Astrocyte of the spinal cord (primary cell): ENCODE measurements around the gene MXD4.

Experiments
- DNase-seq: peaks from one replicate; pipeline ENCODE4 v3.0.0; 2011; ENCODE audit warnings: low read depth, low spot score
- H3K4me3 ChIP-seq: 2 replicates; pipeline ENCODE4 v1.5.1; 2011; ENCODE audit warnings: low read depth, mild to moderate bottlenecking, low read length, moderate library complexity
- in situ Hi-C: cut with HindIII; loops from 2 replicates; pipeline ENCODE4 v1.10.0; 2017; ENCODE audit warnings: low sequenced_read_pairs
- TF ChIP-seq, protein P1 (sequence below): IDR thresholded peaks from 2 replicates; pipeline ENCODE4 v1.5.1; 2012; ENCODE audit warnings: low read depth, mild to moderate bottlenecking, low read length, inconsistent platforms

Gene MXD4

DNA sequence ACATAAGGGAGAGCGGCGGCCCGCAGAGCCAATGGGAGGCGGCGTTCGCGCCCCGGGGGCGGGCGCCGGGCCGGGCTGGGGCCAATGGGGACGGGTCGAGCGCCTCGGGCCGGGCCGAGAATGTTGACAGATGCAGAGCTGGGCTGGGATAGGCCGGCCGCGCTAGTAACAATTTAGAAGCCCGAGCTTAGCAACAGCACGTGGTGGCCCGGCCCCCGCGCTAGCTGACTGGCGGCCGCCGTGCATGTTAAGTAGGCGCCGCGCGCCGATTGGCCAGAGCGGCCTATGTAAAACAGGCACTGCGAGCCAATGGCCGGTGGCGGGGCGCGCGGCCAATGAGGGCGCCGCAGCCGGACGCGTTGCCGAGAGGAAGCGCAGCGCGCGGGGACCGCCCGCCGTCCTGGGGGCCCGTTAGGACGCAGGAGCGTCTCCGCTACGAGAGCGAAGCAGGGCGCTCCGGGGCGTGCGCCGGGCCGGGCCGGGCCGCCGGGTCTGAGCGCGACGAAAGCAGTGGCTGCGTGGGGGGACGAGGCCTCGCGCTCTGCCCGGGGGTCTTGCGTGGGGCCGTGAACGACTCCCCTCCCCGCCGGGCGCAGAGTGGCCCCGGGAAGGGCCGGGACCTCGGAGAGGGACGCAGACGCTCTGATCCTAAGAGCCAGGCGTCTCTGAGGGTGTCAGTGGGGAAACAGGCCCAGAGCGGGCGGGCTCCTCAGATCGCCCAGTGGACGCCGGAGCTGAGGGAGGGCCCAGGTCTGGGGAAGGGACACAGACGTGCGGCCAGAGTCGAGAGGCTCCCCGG is 435 bp upstream of the MXD4 start:
- TF ChIP-seq, protein P1, sequence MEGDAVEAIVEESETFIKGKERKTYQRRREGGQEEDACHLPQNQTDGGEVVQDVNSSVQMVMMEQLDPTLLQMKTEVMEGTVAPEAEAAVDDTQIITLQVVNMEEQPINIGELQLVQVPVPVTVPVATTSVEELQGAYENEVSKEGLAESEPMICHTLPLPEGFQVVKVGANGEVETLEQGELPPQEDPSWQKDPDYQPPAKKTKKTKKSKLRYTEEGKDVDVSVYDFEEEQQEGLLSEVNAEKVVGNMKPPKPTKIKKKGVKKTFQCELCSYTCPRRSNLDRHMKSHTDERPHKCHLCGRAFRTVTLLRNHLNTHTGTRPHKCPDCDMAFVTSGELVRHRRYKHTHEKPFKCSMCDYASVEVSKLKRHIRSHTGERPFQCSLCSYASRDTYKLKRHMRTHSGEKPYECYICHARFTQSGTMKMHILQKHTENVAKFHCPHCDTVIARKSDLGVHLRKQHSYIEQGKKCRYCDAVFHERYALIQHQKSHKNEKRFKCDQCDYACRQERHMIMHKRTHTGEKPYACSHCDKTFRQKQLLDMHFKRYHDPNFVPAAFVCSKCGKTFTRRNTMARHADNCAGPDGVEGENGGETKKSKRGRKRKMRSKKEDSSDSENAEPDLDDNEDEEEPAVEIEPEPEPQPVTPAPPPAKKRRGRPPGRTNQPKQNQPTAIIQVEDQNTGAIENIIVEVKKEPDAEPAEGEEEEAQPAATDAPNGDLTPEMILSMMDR, result no peak
- DNase-seq, result peak; percentile 100
- H3K4me3 ChIP-seq, result peak overlapping the region; percentile 54
- in situ Hi-C loops, result no loop called here

DNA sequence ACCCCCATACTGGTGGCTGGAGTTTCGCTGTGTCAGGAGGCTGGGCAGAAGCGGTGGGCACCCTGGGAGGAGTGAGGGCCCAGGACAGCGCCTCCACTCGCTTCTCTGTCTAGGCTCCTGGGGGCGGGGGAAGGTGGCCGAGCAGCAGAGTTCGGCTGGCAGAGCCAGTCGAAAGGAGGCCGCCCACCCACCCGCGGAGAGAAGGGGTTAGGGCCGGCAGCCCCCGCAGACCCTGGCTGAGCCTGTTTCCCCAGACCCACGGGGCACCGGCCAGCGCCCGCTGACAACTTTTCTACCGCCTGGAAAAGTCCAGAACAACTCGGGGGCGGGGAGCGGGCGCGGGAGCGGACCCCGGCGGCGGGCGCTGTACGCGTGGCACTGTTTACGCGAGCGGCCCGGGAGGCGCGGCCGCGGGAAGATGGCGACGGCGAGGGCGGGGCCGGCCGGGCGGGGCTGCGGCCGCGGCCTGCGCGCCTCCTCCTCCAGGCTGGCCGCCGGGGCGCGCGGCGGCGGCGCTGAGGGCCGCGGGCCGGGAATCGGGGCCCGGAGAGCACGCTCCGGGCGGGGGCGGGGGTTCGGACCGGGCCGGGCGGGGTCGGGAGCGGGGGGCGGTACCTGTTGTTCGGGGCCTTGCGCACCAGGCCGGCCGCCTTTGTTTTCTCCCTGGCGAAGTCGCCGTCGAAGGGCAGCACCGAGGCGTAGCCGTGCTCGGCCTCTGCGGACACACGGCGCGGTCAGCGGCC is 628 bp downstream of the MXD4 start:
- peak overlapping the region; percentile 68 for H3K4me3 ChIP-seq
- in situ Hi-C loops, result no loop called here
- DNase-seq, result no peak

GRCh38 chr4:2260344-2261109 is 1.4 kb downstream of the MXD4 start:
- DNase-seq, result no peak
- peak overlapping the region; percentile 68 for H3K4me3 ChIP-seq
- TF ChIP-seq, protein P1, result no peak
- in situ Hi-C loops, result no loop called here

More for the DNA sequence above, 628 bp downstream of the MXD4 start:
- TF ChIP-seq, protein P1, result no peak

- no peak for DNase-seq
- in situ Hi-C loops, result no loop called here
- TF ChIP-seq, protein P1, result no peak
- H3K4me3 ChIP-seq, result peak overlapping the region; percentile 68
Observed at GRCh38 chr4:2259541-2260343, 2.2 kb downstream of the MXD4 start.

- TF ChIP-seq, protein P1, result no peak
- H3K4me3 ChIP-seq, result no peak overlapping the region
- in situ Hi-C loops, result no loop called here
- DNase-seq, result no peak
Observed at GRCh38 chr4:2259036-2259540, 2.8 kb downstream of the MXD4 start.
